CD14-positive monocyte (primary cell): ENCODE results near the gene PIP5K1B. TPM values are rescaled to one million over a fixed set of nuclear protein-coding genes. Genes with fewer than 3 reads are reported as not detected.

Source experiments
- DNase-seq, 3 donors: peaks; one replicate each; pipeline ENCODE4 v3.0.0-alpha.2; 2011 to 2022
- H2AFZ ChIP-seq: 2 replicates; pipeline ENCODE4 v1.6.0; 2012; ENCODE audit warnings: mild to moderate bottlenecking, low read depth, low read length, inconsistent platforms; ENCODE audit not compliant: insufficient read depth, poor library complexity, severe bottlenecking
- H3K27ac ChIP-seq, 2 donors: 1 replicate in 1 of 2; 2 replicates in 1 of 2; pipeline ENCODE4 v1.5.1; 2012 to 2013; ENCODE audit warnings: low read length in 2 of 2, control low read depth in 1 of 2, inconsistent platforms in 1 of 2, low read depth in 1 of 2, mild to moderate bottlenecking in 1 of 2
- H3K27me3 ChIP-seq, 2 donors: one replicate each; pipeline versions ENCODE4 v1.6.0 to v1.6.1; 2011 to 2013; ENCODE audit warnings: low read length in 2 of 2; ENCODE audit not compliant: control insufficient read depth in 2 of 2, insufficient read depth in 2 of 2
- H3K36me3 ChIP-seq, 2 donors: replicated peaks in 1 of 2; 1 replicate in 1 of 2; 2 replicates in 1 of 2; pipeline versions ENCODE4 v1.5.1 to v1.6.1; 2012 to 2013; ENCODE audit warnings: low read length in 2 of 2, control low read depth in 1 of 2, inconsistent platforms in 1 of 2, mild to moderate bottlenecking in 1 of 2; ENCODE audit not compliant: insufficient read depth in 2 of 2, control insufficient read depth in 1 of 2
- H3K4me1 ChIP-seq, 2 donors: 1 replicate in 1 of 2; 2 replicates in 1 of 2; pipeline versions ENCODE4 v1.5.1 to v1.6.1; 2012 to 2013; ENCODE audit warnings: low read length in 2 of 2, control low read depth in 1 of 2, inconsistent platforms in 1 of 2, mild to moderate bottlenecking in 1 of 2, moderate library complexity in 1 of 2; ENCODE audit not compliant: insufficient read depth in 2 of 2, control insufficient read depth in 1 of 2
- H3K4me2 ChIP-seq: replicated peaks from 2 replicates; pipeline ENCODE3; 2012; ENCODE audit warnings: low read length, moderate library complexity, mild to moderate bottlenecking; ENCODE audit not compliant: poor library complexity, severe bottlenecking; ENCODE audit errors: extremely low read depth
- H3K4me3 ChIP-seq, 3 experiments: fragments of 200-600 bp in 1 of 3; sonication (generic) in 1 of 3; replicated peaks in 1 of 3; 1 replicate in 2 of 3; 2 replicates in 1 of 3; pipeline ENCODE4 v1.5.1; 2011 to 2013; ENCODE audit warnings: low read length in 3 of 3, mild to moderate bottlenecking in 3 of 3, control low read depth in 2 of 3, low read depth in 2 of 3, inconsistent platforms in 1 of 3, moderate library complexity in 1 of 3
- H3K79me2 ChIP-seq: 2 replicates; pipeline ENCODE4 v1.6.0; 2012; ENCODE audit warnings: mild to moderate bottlenecking, control low read depth, inconsistent platforms, low read length, moderate library complexity; ENCODE audit not compliant: insufficient read depth
- H3K9ac ChIP-seq: 2 replicates; pipeline ENCODE4 v1.6.0; 2017; ENCODE audit warnings: low read length, mild to moderate bottlenecking; ENCODE audit not compliant: insufficient read depth, poor library complexity, severe bottlenecking
- H3K9me3 ChIP-seq, 2 donors: replicated peaks in 1 of 2; 1 replicate in 1 of 2; 2 replicates in 1 of 2; pipeline versions ENCODE4 v1.5.1 to v1.6.1; 2012 to 2013; ENCODE audit warnings: low read length in 2 of 2, control low read depth in 1 of 2; ENCODE audit not compliant: control insufficient read depth in 1 of 2, insufficient read depth in 1 of 2
- H4K20me1 ChIP-seq: 2 replicates; pipeline ENCODE4 v1.6.0; 2012; ENCODE audit warnings: mild to moderate bottlenecking, low read length, control low read depth, moderate library complexity; ENCODE audit not compliant: insufficient read depth
- H3K27ac Mint-ChIP-seq, 7 donors: one replicate each; pipeline ENCODE4 v1.8.0; 2020; ENCODE audit warnings: mild to moderate bottlenecking in 7 of 7, mixed read lengths in 7 of 7, moderate library complexity in 6 of 7, inconsistent platforms in 2 of 7
- H3K27me3 Mint-ChIP-seq, 3 donors: one replicate each; pipeline ENCODE4 v1.8.0; 2021 to 2022; ENCODE audit warnings: low read depth in 3 of 3, mild to moderate bottlenecking in 3 of 3, mixed read lengths in 3 of 3, moderate library complexity in 3 of 3, inconsistent platforms in 1 of 3
- H3K36me3 Mint-ChIP-seq, 2 donors: one replicate each; pipeline ENCODE4 v1.8.0; 2020; ENCODE audit warnings: mixed read lengths in 2 of 2, inconsistent platforms in 1 of 2, mild to moderate bottlenecking in 1 of 2
- H3K4me1 Mint-ChIP-seq: one replicate; pipeline ENCODE4 v1.8.0; 2020; ENCODE audit warnings: mild to moderate bottlenecking, mixed read lengths
- H3K4me3 Mint-ChIP-seq, 2 donors: one replicate each; pipeline ENCODE4 v1.8.0; 2020; ENCODE audit warnings: mild to moderate bottlenecking in 2 of 2, mixed read lengths in 2 of 2, moderate library complexity in 1 of 2
- H3K9me3 Mint-ChIP-seq, 7 donors: one replicate each; pipeline ENCODE4 v1.8.0; 2020 to 2022; ENCODE audit warnings: mixed read lengths in 7 of 7, mild to moderate bottlenecking in 6 of 7, moderate library complexity in 6 of 7, inconsistent platforms in 2 of 7
- WGBS: methylation state at CpG from one replicate; pipeline ENCODE4 v1.1.5; 2013; ENCODE audit warnings: missing lambda C conversion rate; ENCODE audit not compliant: insufficient coverage; 5-methylcytosine and 5-hydroxymethylcytosine counted together
- intact Hi-C, 2 donors: fragments of 100-400 bp; cut with micrococcal nuclease; formaldehyde crosslinking; loops; one replicate each; pipeline versions ENCODE4 v1.15.0 to v1.15.1; 2023
- polyA plus RNA-seq, 3 donors: library from polyadenylated mRNA; depleted of rRNA in 1 of 3; unstranded in 2 of 3; stranded (reverse) in 1 of 3; fragments of 300-500 nt in 2 of 3; fragments of >200 nt in 1 of 3; fragmentation: Illumina TruSeq in 2 of 3; gene quantifications; 1 replicate in 2 of 3; 2 replicates in 1 of 3; pipeline ENCODE4 v1.2.3, GENCODE V29; 2012 to 2021
- TF ChIP-seq, protein P1 (sequence below): fragments of 200-600 bp; IDR thresholded peaks from one replicate; pipeline ENCODE4 v1.8.0; 2022; ENCODE audit warnings: antibody characterized with exemption, mild to moderate bottlenecking

The PIP5K1B gene
- polyA plus RNA-seq, 3 donors, result 0.18 to 4.1 (median 0.87) TPM

GRCh38 chr9:68898781-68899439 lies 193.9 kb downstream of the PIP5K1B start:
- H3K36me3 ChIP-seq, result no peaks in the 10 kb centered on the region
- peak overlapping the region in 2 of 7 donors; percentile 4 to 34 for H3K27ac Mint-ChIP-seq
- no peak overlapping the region for H3K4me2 ChIP-seq
- no peaks in the 10 kb centered on the region for H3K9me3 ChIP-seq
- H3K36me3 Mint-ChIP-seq, result peaks cover 6 to 7% of the 10 kb centered on the region in 2 donors
- no peaks in the 10 kb centered on the region for H4K20me1 ChIP-seq
- H3K9me3 Mint-ChIP-seq, result no peaks in the 10 kb centered on the region
- no peaks in the 10 kb centered on the region for H3K79me2 ChIP-seq
- H3K4me1 Mint-ChIP-seq, result peaks cover 24% of the 10 kb centered on the region
- peaks cover 0 to 3% (median 0%) of the 10 kb centered on the region in 3 donors for H3K27me3 Mint-ChIP-seq
- H3K4me1 ChIP-seq, result peaks cover 3 to 9% of the 10 kb centered on the region in 2 donors
- no peak overlapping the region for H3K27ac ChIP-seq
- H2AFZ ChIP-seq, result no peak overlapping the region
- no peaks in the 10 kb centered on the region for H3K27me3 ChIP-seq
- TF ChIP-seq, protein P1, sequence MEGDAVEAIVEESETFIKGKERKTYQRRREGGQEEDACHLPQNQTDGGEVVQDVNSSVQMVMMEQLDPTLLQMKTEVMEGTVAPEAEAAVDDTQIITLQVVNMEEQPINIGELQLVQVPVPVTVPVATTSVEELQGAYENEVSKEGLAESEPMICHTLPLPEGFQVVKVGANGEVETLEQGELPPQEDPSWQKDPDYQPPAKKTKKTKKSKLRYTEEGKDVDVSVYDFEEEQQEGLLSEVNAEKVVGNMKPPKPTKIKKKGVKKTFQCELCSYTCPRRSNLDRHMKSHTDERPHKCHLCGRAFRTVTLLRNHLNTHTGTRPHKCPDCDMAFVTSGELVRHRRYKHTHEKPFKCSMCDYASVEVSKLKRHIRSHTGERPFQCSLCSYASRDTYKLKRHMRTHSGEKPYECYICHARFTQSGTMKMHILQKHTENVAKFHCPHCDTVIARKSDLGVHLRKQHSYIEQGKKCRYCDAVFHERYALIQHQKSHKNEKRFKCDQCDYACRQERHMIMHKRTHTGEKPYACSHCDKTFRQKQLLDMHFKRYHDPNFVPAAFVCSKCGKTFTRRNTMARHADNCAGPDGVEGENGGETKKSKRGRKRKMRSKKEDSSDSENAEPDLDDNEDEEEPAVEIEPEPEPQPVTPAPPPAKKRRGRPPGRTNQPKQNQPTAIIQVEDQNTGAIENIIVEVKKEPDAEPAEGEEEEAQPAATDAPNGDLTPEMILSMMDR, result no peak
- no peak for DNase-seq
- H3K4me3 ChIP-seq, result no peak overlapping the region
- H3K9ac ChIP-seq, result no peak overlapping the region
- 71% methylated on average over 6 of the region's 6 CpGs for WGBS
- no peak overlapping the region for H3K4me3 Mint-ChIP-seq
- intact Hi-C loops, result no loop called here

DNA sequence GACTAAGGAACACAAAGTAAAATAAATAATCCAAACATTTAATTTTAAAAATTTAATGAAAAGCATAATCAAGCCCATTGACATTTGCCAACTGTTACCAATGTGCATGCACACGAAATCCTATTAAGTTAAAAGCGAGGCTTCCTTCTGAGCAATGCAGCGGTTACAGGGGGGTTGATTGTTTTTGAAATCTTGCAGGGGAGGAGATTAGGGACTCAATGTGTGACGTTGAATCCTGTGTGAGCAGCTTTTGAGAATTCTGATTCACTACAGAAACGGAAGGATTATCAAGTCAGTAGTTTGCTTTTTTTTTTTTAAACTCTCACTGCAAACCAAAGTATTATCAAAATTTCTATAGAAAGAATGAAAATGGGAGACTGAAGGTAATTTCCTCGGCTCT lies 199.4 kb downstream of the PIP5K1B start:
- intact Hi-C loops, result loop anchor here in 1 of 2 donors (10.0 kb wide), 1 partner anchor 90 kb away; no protein-coding TSS in a partner anchor
- H3K4me2 ChIP-seq, result no peak overlapping the region
- Mint-ChIP-seq H3K4me3 (no peak overlapping the region), H3K4me1 (peaks cover 14% of the 10 kb centered on the region), H3K36me3 (peaks cover 2 to 3% of the 10 kb centered on the region in 2 donors), H3K27ac (no peak overlapping the region), H3K9me3 (peaks cover 0 to 2% (median 0%) of the 10 kb centered on the region in 7 donors), H3K27me3 (no peaks in the 10 kb centered on the region)
- no peaks in the 10 kb centered on the region for H3K9me3 ChIP-seq
- no peaks in the 10 kb centered on the region for H3K36me3 ChIP-seq
- H3K79me2 ChIP-seq, result no peaks in the 10 kb centered on the region
- H3K4me3 ChIP-seq, result no peak overlapping the region
- no peak overlapping the region for H3K9ac ChIP-seq
- H3K4me1 ChIP-seq, result peaks cover 3 to 9% of the 10 kb centered on the region in 2 donors
- H3K27ac ChIP-seq, result no peak overlapping the region
- H3K27me3 ChIP-seq, result no peaks in the 10 kb centered on the region
- H2AFZ ChIP-seq, result no peak overlapping the region
- TF ChIP-seq, protein P1, result no peak
- no peaks in the 10 kb centered on the region for H4K20me1 ChIP-seq
- no peak for DNase-seq
- WGBS, result 90% methylated on average over 2 of the region's 6 CpGs
